ENCODE data around the gene ZDHHC21.

DNA sequence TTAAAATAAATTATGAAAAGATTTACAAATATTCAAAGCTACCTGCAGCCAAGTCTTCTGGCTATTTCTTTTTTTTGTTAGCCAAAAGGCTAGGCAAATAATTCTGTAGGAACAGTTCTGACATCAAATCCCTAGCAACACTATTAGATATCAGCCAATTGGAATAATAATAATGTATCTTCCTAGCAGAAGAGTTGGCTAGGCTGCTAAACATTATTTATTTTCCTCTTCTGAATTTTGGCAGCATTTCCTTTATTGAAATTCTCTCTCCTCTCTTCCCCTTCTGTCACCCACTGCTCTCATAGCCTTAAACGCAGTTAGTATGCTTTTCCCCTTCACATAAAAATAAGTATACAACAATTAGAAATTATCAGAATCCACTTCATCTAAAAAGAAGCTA is 42.6 kb downstream of the ZDHHC21 start:
- TF ChIP-seq, protein P1, sequence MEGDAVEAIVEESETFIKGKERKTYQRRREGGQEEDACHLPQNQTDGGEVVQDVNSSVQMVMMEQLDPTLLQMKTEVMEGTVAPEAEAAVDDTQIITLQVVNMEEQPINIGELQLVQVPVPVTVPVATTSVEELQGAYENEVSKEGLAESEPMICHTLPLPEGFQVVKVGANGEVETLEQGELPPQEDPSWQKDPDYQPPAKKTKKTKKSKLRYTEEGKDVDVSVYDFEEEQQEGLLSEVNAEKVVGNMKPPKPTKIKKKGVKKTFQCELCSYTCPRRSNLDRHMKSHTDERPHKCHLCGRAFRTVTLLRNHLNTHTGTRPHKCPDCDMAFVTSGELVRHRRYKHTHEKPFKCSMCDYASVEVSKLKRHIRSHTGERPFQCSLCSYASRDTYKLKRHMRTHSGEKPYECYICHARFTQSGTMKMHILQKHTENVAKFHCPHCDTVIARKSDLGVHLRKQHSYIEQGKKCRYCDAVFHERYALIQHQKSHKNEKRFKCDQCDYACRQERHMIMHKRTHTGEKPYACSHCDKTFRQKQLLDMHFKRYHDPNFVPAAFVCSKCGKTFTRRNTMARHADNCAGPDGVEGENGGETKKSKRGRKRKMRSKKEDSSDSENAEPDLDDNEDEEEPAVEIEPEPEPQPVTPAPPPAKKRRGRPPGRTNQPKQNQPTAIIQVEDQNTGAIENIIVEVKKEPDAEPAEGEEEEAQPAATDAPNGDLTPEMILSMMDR (conservative IDR thresholded peaks at IDR 0.05) = no peak
- TF ChIP-seq ZFX (IDR thresholded peaks at IDR 0.05) = no peak

All from C4-2B (cell line).